Embryonic facial prominence (tissue), 1 donor: ENCODE results near the gene CD200R1L.

Experiments
- DNase-seq: peaks from one replicate; pipeline ENCODE4 v3.0.0-alpha.2; 2016; ENCODE audit errors: extremely low spot score

The CD200R1L gene

DNA sequence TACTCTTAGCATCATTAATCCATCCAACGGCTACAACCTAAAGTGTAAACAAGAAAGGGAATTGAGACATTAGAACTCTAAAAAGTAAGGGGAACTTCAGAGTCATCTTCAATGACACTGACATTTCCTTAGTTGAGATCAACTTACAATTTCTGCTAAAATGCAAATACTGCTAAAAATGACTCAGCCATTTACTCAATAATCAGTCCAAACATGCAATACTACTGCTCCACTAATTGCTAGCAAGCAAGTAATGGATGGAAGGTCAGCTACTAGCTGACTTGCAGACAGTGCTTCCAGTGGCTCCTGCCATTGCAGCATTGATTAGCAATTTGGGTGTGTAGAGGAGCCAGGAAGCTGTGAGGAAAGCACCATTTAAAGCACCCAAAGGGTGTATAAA lies 28.4 kb downstream of the CD200R1L start:
- DNase-seq = no peak

DNA sequence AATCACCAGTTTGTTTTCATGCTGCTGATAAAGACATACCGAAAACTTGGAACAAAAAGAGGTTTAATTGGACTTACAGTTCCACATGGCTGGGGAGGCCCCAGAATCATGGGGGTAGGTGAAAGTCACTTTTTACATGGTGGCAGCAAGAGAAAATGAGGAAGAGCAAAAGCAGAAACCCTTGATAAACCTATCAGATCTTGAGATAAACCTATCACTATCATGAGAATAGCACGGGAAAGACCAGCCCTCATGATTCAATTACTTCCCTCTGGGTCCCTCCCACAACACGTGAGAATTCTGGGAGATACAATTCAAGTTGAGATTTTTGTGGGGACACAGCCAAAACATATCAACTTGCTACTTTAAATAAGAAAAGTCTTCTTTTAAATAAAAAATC lies 28.9 kb downstream of the CD200R1L start:
- no peak for DNase-seq

DNA sequence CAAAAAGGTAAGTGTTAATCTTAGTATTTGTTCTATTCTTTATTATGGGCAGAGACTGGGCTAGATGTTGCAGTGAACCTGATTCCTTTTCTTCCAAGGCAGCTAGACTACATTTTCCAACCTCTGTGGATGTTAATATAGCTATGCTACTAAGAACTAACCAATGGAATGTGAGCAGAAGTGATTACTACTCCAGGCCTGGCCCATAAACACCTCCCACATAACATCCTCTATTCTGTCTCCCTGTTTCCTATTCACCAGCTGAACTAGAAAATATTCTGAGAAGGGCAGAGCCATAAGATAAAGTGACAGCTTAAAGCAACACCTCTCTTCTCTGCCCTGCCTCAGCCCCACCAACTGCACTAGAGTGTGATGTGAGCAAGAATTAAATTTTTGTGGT lies 29.4 kb downstream of the CD200R1L start:
- no peak for DNase-seq

DNA sequence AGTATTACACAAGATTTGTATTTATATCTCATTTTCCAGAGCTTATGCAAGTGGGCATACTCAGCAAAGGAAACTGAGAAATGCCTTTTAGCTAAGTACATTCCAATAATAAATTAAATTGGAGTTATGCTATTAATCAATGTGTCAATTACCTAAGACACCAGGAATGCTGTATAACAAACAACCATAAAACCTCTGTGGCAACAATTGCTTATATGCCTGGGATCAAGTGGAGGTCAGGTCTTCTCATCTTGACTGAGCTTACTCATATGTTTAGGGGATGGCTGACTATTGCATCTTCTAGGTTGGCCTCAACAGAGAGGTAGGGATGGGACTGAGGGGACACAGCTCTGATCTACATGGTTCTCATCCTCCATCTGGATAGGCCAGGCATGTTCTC lies 30.7 kb downstream of the CD200R1L start:
- DNase-seq = no peak

DNA sequence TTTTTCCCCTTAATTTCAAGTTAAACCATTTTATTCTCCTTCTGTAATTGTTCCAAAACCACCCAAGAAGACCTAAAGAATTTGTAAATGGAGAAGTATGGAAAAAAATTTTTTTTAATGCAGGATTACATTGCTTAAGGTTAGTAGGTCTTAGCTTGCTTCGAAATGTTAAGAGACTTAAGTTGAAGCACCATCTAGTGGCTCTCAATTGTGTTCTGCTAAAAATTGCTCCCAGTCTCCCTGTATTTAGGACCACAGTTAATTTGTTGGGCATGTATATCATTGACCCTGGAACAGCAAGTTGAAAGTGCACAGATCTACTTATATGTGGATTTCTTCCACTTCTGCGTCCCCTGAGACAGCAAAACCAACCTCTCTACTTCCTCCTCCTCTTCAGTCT lies 32.4 kb downstream of the CD200R1L start:
- peak; percentile 45 for DNase-seq

DNA sequence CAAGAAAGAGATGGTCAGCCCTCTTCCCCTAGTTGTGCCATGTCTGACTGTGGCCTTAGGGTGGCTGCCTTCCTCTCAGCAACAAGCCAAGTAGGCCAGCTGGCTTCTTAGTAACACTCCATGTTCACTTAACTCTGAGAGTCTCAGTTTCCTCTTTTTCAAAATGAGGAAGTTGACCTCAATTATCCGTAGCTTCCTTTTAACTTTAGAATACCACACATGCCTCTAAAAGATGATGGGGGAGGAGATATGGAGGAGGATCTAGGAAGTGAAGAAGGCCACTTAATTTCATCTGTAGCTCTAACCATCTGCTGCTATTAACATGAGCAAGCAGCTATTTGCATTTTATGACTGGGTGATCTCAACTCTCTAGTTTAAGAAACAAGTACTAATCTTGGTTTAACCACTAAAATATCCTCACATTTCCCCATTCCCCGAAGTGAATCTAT lies 32.9 kb downstream of the CD200R1L start:
- DNase-seq = no peak

DNA sequence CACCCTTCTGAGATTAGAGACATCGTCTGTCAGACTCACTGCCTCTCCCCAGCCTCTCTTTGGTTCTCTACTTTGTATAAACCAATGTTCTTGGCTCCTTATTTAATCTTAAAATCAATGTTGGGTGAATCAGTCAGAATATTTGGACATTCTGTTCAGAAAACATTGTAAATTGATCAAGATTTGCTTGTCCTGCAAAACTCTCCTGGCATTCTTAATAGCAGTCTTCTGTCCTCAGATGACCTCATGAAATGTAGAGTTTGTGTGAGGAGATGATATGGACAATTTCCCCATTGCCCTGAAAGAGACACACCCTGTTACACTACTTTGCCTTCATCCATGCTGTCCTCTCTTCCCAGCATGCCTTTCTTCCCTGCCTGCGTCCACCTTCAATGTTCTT lies 33.6 kb downstream of the CD200R1L start:
- DNase-seq = no peak

DNA sequence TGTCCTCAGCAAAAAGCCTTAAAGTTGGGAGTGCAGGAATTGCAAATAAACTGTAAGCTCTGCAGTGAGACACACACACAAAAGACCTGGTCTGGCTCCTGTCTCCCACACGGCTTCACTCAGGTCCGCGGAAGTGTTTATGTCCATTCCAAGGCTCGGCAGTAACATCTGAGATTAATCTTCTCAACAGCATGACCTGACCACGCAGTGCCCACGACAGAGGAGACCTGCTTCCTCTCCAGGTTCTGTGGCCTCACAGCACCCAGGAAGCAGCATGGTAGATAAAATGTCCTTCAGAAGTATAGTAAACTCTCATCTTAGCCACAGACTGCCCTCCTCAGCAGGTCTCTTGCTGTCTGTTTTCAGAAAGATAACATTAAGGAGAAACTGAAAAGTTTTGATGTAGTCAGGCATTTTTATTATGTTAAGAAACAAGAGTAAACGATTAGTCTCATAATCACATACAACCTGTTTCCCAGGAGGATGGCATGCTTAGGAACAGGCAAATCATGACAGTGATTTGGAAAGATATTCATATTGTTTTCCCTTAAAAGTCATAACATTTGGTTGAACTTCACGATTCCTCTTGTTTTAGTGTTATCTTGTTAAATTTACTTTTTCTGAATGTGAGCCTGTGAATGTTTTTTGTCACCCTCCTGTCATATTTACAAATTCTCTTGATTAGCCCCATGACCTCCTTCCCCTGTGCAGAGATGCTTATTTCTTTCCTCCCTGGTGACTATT lies 34.6 kb downstream of the CD200R1L start:
- no peak for DNase-seq

DNA sequence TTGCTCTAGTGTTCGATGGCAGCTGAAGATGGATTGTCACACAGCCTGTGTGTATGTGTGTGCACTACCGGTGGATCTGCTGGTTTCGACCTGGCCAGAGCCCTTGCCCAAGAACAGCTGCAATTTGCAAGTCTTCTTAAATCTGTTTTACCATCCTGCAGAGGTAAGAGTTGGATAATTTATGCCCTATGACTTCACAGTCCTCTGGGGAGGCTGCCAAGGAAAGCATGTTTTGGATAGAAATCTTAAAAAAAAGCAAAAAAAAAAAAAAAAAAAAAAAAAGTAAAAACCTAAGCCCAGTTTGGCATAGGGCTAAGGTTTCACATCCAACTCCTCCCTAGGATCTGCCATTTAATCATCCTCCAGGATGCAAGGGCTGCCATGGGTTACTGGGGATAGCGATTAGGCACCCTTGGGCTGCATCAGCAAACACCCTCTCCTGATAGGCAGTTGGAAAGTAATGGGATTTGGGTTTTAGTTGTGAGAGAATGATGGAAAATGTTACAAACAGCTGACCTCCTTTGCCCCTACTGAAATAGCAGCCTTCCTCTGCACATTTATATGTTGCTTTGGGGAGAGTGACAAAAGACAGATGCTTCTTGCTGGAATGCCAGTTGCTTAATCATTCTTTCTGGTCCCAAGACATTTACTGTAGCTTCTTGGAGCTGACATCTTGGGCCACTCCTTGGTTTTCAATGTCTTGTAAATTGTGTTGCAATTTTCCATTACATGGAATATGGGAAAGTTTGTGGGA lies 35.4 kb downstream of the CD200R1L start:
- no peak for DNase-seq

DNA sequence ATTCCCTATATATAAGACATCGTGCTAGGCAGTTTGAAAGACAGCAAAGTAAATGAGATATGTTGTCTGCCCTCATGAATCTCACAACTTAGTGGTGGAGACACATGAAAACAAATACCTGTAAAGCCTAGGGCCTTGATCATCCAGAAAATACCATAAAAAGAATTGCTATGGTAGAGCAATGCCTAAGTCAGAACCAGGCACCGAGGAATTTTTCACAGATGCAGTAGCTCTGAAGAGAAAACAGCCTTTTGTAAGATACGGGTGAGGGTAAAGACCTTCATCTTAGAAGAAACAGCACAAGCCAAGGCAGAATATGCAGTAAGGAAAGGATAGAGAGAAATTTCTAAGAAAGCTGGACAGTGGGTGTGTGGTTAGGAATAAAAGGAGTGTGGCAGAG lies 36.1 kb downstream of the CD200R1L start:
- no peak for DNase-seq

DNA sequence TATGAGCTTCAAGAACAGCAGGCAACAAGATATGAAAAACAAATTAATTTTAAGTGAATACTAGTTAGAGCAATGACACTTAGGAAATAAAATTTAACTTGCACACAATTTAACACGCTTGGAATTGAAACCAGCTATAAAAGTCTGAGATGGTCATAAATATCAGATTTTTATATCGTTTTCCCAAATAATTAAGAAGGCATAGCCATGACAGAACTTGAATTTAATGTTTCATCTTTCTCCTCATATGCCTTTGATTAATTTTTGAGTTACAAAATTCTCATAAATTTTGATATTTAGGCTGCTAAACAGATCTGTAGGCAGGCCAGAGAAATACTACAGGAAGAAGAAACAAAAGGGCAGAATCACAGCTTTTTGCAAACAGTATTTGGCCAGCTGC lies 38.5 kb downstream of the CD200R1L start:
- no peak for DNase-seq

DNA sequence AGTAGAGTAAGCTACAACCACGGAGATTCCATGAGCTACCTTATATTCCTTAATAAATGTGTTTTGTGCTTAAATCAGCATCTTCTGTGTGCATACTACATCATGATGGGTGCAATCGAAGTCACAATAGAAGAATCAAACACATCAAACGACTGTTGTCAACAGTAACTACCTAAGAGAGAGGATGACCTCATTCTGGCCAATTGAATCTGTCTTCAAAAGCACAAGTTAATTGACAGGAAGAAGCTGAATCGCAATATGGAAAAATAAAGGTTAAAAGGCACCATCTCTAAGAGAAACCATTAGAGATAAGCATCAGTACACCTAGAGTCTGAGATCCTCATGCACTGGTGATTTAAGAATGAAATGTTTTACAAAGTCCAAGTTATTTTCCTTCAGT lies 39.0 kb downstream of the CD200R1L start:
- no peak for DNase-seq

DNA sequence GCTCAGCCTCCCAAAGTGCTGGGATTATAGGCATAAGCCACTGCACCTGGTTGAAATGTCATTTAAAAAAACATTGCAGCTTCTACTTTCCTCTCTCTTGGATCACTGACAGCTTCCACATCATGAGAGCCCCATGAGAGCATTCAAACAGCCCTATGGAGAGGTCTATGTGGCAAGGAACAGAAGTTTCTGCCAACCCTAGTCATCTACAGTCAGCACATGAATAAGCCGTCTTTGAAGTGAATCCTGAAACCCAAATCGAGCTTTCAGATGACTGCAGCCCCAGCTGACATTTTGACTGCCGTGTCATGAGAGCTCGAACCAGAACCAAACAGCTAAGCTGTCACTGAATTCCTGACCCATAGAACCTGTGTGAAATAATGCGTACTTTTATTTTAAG lies 39.8 kb downstream of the CD200R1L start:
- DNase-seq = no peak

DNA sequence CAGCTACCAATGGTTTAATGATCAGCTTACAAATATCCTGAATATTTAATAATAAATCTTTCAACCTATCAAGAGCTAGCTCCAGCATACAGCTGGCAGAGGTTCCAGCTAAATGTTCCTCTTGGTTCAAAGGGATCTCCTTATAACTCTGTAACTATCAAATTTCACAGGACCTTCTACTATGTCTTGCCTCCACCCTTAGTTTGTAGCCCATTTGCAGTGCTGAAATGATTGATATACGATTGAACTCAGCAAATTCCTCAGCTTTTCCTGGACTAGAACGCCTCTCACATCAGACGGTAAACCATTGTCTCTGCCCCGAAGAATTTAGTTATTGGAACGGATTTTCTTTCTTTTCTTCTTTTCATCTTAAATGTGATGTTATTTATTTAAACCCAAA lies 41.5 kb downstream of the CD200R1L start:
- DNase-seq = no peak

DNA sequence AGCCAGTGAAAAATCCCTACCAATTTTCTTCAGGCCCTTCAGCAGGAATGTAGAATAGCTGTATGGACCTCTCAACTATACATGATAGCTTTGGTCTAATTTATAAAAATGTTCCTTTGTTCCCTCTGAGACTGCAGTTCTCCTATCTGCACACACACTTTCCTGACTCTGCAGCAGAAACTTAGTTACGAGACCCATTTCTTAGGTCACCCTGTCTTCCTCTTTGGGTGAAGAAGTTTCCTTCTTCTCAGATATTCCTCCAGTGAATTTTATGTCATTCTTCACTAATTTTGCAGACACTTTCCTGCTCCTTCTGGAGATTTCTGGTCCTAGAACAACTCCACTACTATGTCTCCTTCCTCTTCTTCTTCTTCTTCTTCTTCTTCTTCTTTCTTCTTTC lies 42.6 kb downstream of the CD200R1L start:
- DNase-seq = no peak

DNA sequence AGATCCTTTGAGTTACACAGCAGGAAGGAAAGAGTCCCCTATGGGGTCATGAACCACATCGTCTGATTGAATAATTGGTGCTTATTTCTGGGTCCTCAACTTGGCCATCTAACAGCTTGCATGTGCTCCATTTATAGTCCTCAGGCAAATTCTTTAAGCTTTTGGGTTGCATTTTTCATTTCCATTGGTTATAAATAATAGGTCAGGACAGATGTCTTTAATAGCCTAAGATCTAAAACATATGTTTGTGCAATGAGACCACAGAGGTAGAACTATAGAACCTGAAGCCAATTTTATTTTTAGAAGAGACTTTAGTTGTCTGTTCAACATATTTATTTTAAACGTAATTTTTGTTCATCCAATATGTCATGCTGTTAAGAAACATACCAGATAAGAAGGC lies 43.2 kb downstream of the CD200R1L start:
- peak; percentile 63 for DNase-seq

DNA sequence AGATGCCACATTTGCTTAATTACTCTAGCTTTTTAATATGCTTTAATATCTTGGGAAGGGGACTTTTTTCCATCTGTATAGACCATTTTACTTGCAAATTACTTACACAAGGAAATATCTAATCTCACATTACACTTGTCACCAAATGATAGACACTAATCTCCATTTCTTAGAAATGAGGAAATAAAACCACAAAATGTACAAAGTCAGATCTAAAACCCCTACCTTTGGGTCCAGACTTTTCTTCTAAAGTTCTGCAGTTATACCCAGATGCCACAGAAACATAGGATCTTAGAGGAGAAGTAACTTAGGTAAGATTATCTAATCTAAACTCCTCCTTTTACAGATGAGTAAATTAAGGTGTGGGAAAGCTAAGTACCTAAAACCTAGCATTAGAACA lies 44.3 kb downstream of the CD200R1L start:
- DNase-seq = no peak

DNA sequence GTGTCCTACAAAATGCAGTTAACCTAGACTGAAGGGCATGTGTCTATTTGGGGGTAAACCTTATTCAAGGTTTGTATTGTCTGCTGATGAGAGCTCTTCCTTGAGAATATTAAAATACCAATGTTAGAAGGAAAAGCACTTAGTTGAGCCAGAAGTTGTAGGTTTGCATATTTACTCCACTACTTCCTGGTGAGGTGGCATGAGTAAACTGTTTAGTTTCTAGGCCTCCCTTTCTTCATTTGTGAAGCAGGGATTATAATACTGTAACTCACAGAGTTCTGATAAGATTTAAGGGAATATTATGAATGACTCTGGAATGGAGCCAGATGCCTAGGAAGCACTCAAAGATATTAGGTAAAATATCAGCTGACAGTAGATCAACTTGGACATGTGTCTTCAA lies 46.7 kb downstream of the CD200R1L start:
- DNase-seq = no peak

DNA sequence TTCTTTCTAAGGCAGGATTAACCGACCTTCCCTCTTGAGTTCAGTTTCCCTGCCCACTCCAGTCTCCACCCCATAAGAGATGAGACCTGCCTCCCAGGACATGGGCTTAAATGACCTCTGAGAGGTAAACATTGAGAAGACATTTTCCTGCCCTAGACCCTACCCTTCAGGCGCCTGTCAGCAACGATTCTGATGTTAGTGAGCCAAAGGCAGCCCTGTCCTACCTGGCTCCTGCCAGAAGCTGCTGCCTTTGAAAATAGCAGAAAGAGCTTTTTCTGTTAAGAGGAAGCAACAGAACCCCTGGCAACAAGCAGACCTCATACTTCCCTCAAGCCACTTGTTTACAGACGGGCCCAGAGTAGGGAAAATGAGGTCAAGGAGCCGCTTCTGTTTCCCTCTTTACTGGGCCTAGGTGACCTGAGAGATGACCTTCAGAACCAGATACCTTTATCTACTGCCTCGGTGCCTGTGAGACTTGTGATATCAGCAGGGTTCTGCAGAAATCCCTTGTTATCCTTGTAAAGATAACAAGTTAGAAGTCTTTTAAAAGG lies 52.0 kb downstream of the CD200R1L start:
- DNase-seq = no peak

DNA sequence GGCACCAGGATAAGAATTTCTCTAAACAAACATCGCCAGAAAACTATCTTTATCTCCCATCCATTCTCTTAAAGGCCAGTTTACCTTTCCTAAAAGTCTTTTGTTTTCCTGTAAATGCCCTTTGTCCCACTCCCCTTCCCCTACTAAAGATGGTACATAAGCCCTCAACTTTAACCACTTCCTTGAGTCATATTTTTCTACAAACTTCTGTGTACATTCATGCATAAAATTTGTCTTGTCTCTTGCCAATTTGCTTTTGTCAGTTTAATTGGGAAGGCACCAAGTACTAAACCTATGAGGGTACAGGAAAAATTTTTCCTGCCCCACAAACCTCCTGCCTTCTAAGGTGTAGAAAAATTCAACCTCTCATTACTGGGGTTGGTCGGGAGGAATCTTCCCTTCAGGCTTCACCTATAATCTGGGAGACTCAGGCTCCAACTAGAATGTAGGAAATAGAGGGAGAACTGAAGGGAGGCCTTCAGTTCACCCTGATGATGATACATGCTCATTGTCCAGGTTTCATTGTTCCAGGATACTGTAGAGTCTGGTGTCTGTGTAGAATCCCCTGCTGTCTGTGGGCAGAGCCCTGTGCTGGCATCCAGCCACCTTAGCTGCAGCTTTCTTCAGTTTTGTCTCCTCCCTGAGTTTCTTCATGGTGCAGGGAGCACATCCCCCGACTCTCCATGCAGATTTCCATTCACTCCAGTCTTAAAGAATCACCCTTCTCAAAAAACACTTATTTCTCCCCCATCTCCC lies 53.2 kb downstream of the CD200R1L start:
- no peak for DNase-seq

DNA sequence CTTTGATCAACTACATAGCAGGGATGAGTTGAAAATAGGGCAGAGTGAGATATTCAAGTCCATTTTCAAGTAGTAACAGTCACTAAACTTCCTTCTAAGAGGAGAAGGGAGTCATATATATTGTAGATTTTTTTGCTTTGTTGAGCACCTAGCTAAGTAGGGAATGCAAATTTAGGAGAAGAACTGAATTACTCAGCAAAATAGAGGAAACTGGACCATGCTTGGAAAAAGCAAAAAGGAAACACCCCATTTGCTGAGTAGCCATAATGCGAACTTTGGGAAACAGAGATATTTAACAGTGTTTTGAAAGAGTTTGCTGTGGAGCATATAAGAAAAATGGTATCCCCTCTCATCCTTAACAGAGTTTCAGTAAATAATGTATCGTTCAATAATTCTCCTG lies 54.9 kb downstream of the CD200R1L start:
- no peak for DNase-seq

DNA sequence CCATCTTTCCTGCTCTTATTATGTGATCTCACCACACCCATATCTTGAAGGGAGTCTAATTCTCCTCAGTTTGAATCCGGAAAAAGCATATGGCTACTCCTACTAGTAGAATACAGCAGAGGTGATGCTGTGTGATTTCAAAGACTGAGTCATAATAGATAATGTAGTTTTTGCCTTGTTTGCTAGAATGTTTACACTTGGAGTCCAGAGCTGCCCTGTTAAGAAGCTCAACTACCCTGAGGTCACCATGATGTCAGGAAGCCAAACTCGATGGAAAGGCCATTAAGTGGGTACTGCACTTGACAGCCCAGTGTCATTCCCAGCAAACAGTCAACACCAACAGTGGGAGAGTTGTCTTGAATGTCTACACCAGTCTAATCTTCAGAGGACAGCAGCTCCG lies 56.9 kb downstream of the CD200R1L start:
- DNase-seq = no peak
